Measurements from ENCODE around the gene ALCAM. TPM values are rescaled to one million over a fixed set of nuclear protein-coding genes. Genes with fewer than 3 reads are reported as not detected.

Gene ALCAM
- total RNA-seq, 2 donors from 2014 or later: 32.2 to 91.2 TPM

GRCh38 chr3:105505170-105505569, 138.5 kb downstream of the ALCAM start:
- no peak for DNase-seq (ENCODE audit: low spot score)
- 77% methylated on average over 5 of the region's 5 CpGs for WGBS
- TF ChIP-seq POLR2A (IDR thresholded peaks at IDR 0.05) (no peak), CTCF (IDR thresholded peaks at IDR 0.05) (no peak), POLR2AphosphoS5 (IDR thresholded peaks at IDR 0.05) (no peak)
- no peak overlapping the region for H3K27ac ChIP-seq
- no peaks in the 10 kb centered on the region for H3K36me3 ChIP-seq
- no peaks in the 10 kb centered on the region for H3K4me1 ChIP-seq (replicated peaks)
- H3K27me3 ChIP-seq (replicated peaks; ENCODE audit: insufficient read depth): no peaks in the 10 kb centered on the region
- intact Hi-C loops (cut with DNase I): no loop called here
- no peaks in the 10 kb centered on the region for H3K9me3 ChIP-seq
- H3K4me3 ChIP-seq: no peak overlapping the region

- DNase-seq (ENCODE audit: low spot score): no peak
- H3K27ac ChIP-seq: no peak overlapping the region
- no peaks in the 10 kb centered on the region for H3K4me1 ChIP-seq (replicated peaks)
- H3K9me3 ChIP-seq: no peaks in the 10 kb centered on the region
- intact Hi-C loops (cut with DNase I): no loop called here
- no peaks in the 10 kb centered on the region for H3K27me3 ChIP-seq (replicated peaks; ENCODE audit: insufficient read depth)
- TF ChIP-seq POLR2AphosphoS5 (IDR thresholded peaks at IDR 0.05): no peak
- TF ChIP-seq CTCF (IDR thresholded peaks at IDR 0.05): no peak
- TF ChIP-seq POLR2A (IDR thresholded peaks at IDR 0.05): no peak
- H3K36me3 ChIP-seq: no peaks in the 10 kb centered on the region
- no peak overlapping the region for H3K4me3 ChIP-seq
Measured at GRCh38 chr3:105511031-105511430, 144.3 kb downstream of the ALCAM start.

GRCh38 chr3:105512061-105512460, 145.4 kb downstream of the ALCAM start:
- H3K36me3 ChIP-seq: no peaks in the 10 kb centered on the region
- no peak for DNase-seq (ENCODE audit: low spot score)
- intact Hi-C loops (cut with DNase I): no loop called here
- H3K4me1 ChIP-seq (replicated peaks): no peaks in the 10 kb centered on the region
- no peaks in the 10 kb centered on the region for H3K27me3 ChIP-seq (replicated peaks; ENCODE audit: insufficient read depth)
- WGBS: 97% methylated on average over 1 of the region's 1 CpG
- TF ChIP-seq CTCF (IDR thresholded peaks at IDR 0.05) (no peak), POLR2AphosphoS5 (IDR thresholded peaks at IDR 0.05) (no peak), POLR2A (IDR thresholded peaks at IDR 0.05) (no peak)
- no peaks in the 10 kb centered on the region for H3K9me3 ChIP-seq
- no peak overlapping the region for H3K27ac ChIP-seq
- no peak overlapping the region for H3K4me3 ChIP-seq

- intact Hi-C loops (cut with DNase I): no loop called here
- WGBS: 72% methylated on average over 1 of the region's 1 CpG
Measured at GRCh38 chr3:105513042-105513441, 146.3 kb downstream of the ALCAM start.

More at GRCh38 chr3:105513042-105513441, 146.3 kb downstream of the ALCAM start:
- DNase-seq (ENCODE audit: low spot score): no peak
- Histone ChIP-seq H3K27ac (no peak overlapping the region), H3K36me3 (no peaks in the 10 kb centered on the region), H3K9me3 (no peaks in the 10 kb centered on the region), H3K4me1 (replicated peaks) (no peaks in the 10 kb centered on the region), H3K27me3 (replicated peaks; ENCODE audit: insufficient read depth) (no peaks in the 10 kb centered on the region), H3K4me3 (no peak overlapping the region)
- TF ChIP-seq CTCF (IDR thresholded peaks at IDR 0.05): no peak
- no peak for TF ChIP-seq POLR2A (IDR thresholded peaks at IDR 0.05)
- TF ChIP-seq POLR2AphosphoS5 (IDR thresholded peaks at IDR 0.05): no peak
